GM23338 (cell line): ENCODE results near the gene ZNF418. TPM values are rescaled to one million over a fixed set of nuclear protein-coding genes. Genes with fewer than 3 reads are reported as not detected.

Source experiments
- ATAC-seq: fragments of 200-7000 bp; cut with Tn5 transposase; 3 replicates; pipeline ENCODE4 v1.9.1; 2020
- DNase-seq: peaks from one replicate; pipeline ENCODE4 v3.0.0-alpha.2; 2015; ENCODE audit warnings: low spot score
- H2AFZ ChIP-seq: fragments of 200-600 bp; sonication (generic); 2 replicates; pipeline ENCODE4 v1.8.0; 2016; ENCODE audit warnings: antibody characterized with exemption, mild to moderate bottlenecking, moderate library complexity
- H3F3A ChIP-seq: fragments of 200-600 bp; sonication (generic); replicated peaks from 2 replicates; pipeline ENCODE4 v1.8.0; 2017; ENCODE audit warnings: antibody characterized with exemption, mixed run types, low read depth
- H3K27ac ChIP-seq: fragments of 200-600 bp; sonication (generic); 2 replicates; pipeline ENCODE4 v1.6.1; 2016; ENCODE audit warnings: low read depth
- H3K27me3 ChIP-seq: fragments of 200-600 bp; sonication (generic); 2 replicates; pipeline ENCODE4 v1.8.0; 2016; ENCODE audit warnings: mild to moderate bottlenecking, mixed run types, moderate library complexity; ENCODE audit not compliant: insufficient read depth
- H3K36me3 ChIP-seq: fragments of 200-600 bp; sonication (generic); 2 replicates; pipeline ENCODE4 v1.8.0; 2016; ENCODE audit warnings: mild to moderate bottlenecking; ENCODE audit not compliant: insufficient read depth
- H3K4me1 ChIP-seq: fragments of 200-600 bp; sonication (generic); 2 replicates; pipeline ENCODE4 v1.8.0; 2016; ENCODE audit warnings: mild to moderate bottlenecking, moderate library complexity; ENCODE audit not compliant: insufficient read depth
- H3K4me2 ChIP-seq: fragments of 200-600 bp; sonication (generic); 2 replicates; pipeline ENCODE4 v1.7.1; 2017; ENCODE audit warnings: mixed run types
- H3K4me3 ChIP-seq: fragments of 200-600 bp; sonication (generic); 2 replicates; pipeline ENCODE4 v1.6.1; 2016; ENCODE audit warnings: mixed run types
- H3K79me2 ChIP-seq: fragments of 200-600 bp; sonication (generic); replicated peaks from 2 replicates; pipeline ENCODE4 v1.8.0; 2017; ENCODE audit warnings: mild to moderate bottlenecking; ENCODE audit not compliant: insufficient read depth
- H3K9me2 ChIP-seq: fragments of 200-600 bp; sonication (generic); 2 replicates; pipeline ENCODE4 v1.8.0; 2017; ENCODE audit not compliant: insufficient read depth
- H4K20me1 ChIP-seq: fragments of 200-600 bp; sonication (generic); replicated peaks from 2 replicates; pipeline ENCODE4 v1.8.0; 2017; ENCODE audit warnings: mild to moderate bottlenecking; ENCODE audit not compliant: insufficient read depth
- H3K27ac Mint-ChIP-seq: 2 replicates; pipeline ENCODE4 v1.8.0; 2020; ENCODE audit warnings: inconsistent platforms, mild to moderate bottlenecking, moderate library complexity, mixed read lengths
- H3K27me3 Mint-ChIP-seq: 3 replicates; pipeline ENCODE4 v1.8.0; 2022; ENCODE audit warnings: low read depth, mild to moderate bottlenecking, moderate library complexity, mixed read lengths, inconsistent platforms; ENCODE audit not compliant: insufficient read depth, poor library complexity
- H3K36me3 Mint-ChIP-seq: 3 replicates; pipeline ENCODE4 v1.8.0; 2021; ENCODE audit warnings: low read depth, mild to moderate bottlenecking, inconsistent platforms, moderate library complexity, mixed read lengths
- H3K4me1 Mint-ChIP-seq: 3 replicates; pipeline ENCODE4 v1.8.0; 2020; ENCODE audit warnings: mild to moderate bottlenecking, inconsistent platforms, mixed read lengths
- H3K4me3 Mint-ChIP-seq: 3 replicates; pipeline ENCODE4 v1.8.0; 2021; ENCODE audit warnings: moderate library complexity, mild to moderate bottlenecking, inconsistent platforms, mixed read lengths
- H3K9me3 Mint-ChIP-seq: 3 replicates; pipeline ENCODE4 v1.8.0; 2020; ENCODE audit warnings: moderate library complexity, mild to moderate bottlenecking, inconsistent platforms, mixed read lengths
- CTCF ChIP-seq, 2 experiments: fragments of 200-600 bp in 1 of 2; sonication (generic) in 1 of 2; conservative IDR thresholded peaks; 2 replicates each; pipeline versions ENCODE4 v1.5.1 to v1.6.1; 2016 to 2017; ENCODE audit warnings: antibody characterized with exemption in 2 of 2, low read depth in 2 of 2, mild to moderate bottlenecking in 2 of 2, moderate library complexity in 1 of 2
- JUNB ChIP-seq: IDR thresholded peaks from one replicate; pipeline ENCODE4 v1.6.1; 2016; ENCODE audit warnings: antibody characterized with exemption; ENCODE audit not compliant: unreplicated experiment
- NANOG ChIP-seq: IDR thresholded peaks from 2 replicates; pipeline ENCODE4 v1.6.1; 2016; ENCODE audit warnings: antibody characterized with exemption, borderline replicate concordance
- STAT1 ChIP-seq: IDR thresholded peaks from one replicate; pipeline ENCODE4 v1.6.1; 2016; ENCODE audit warnings: antibody characterized with exemption; ENCODE audit not compliant: unreplicated experiment
- ZNF114 ChIP-seq: fragments of 250-450 bp; sonication (Bioruptor Pico); IDR thresholded peaks from 2 replicates; pipeline ENCODE4 v1.5.0; 2020; ENCODE audit warnings: mild to moderate bottlenecking, moderate library complexity
- ZNF462 ChIP-seq: fragments of 250-450 bp; sonication (Bioruptor Pico); IDR thresholded peaks from 2 replicates; pipeline ENCODE4 v1.5.0; 2020; ENCODE audit warnings: mild to moderate bottlenecking, moderate library complexity
- polyA plus RNA-seq: library from polyadenylated mRNA; unstranded; fragments of >200 nt; fragmentation: Nextera tagmentation; extraction: Ambion mirVana; gene quantifications from 2 replicates; pipeline ENCODE4 v1.2.1, GENCODE V29; 2016
- total RNA-seq: library from RNA; depleted of rRNA; stranded (reverse); fragments of >200 nt; shearing (Covaris generic); gene quantifications from 2 replicates; pipeline ENCODE4 v1.2.3, GENCODE V29; 2014

Gene ZNF418
- total and polyA plus RNA-seq, 2 experiments from 2014 or later = 11.1 to 13.4 TPM

GRCh38 chr19:57954996-57955395 lies 19.8 kb upstream of the ZNF418 start:
- Histone ChIP-seq H3K9me2 (0 out of 2 replicates have a peak, but pooled peaks cover 3% of the 10 kb centered on the region), H3K4me3 (no peak overlapping the region), H3K36me3 (no peaks in the 10 kb centered on the region), H3K4me2 (no peak overlapping the region), H3K27ac (no peak overlapping the region), H2AFZ (no peak overlapping the region), H3K4me1 (no peaks in the 10 kb centered on the region), H3F3A (no peaks in the 10 kb centered on the region), H3K27me3 (no peaks in the 10 kb centered on the region), H3K79me2 (no peaks in the 10 kb centered on the region), H4K20me1 (no peaks in the 10 kb centered on the region)
- DNase-seq = no peak
- H3K27ac Mint-ChIP-seq = no peak overlapping the region
- H3K9me3 Mint-ChIP-seq = peaks cover 78% of the 10 kb centered on the region
- H3K27me3 Mint-ChIP-seq = peaks cover 5% of the 10 kb centered on the region
- H3K36me3 Mint-ChIP-seq = peaks cover 26% of the 10 kb centered on the region
- TF ChIP-seq CTCF (conservative IDR thresholded peaks at IDR 0.05; ENCODE audit: low read depth in 2 of 2) = no peak
- no peak for TF ChIP-seq ZNF462 (CRISPR knock-in tag)
- ATAC-seq = no peak
- H3K4me3 Mint-ChIP-seq = no peak overlapping the region
- H3K4me1 Mint-ChIP-seq = no peaks in the 10 kb centered on the region

GRCh38 chr19:57949702-57950101 lies 14.5 kb upstream of the ZNF418 start:
- no peak overlapping the region for H3K4me3 ChIP-seq
- H3K79me2 ChIP-seq = peaks cover 28% of the 10 kb centered on the region
- H3K4me3 Mint-ChIP-seq = no peak overlapping the region
- DNase-seq = no peak
- no peaks in the 10 kb centered on the region for H3K27me3 ChIP-seq
- H3K27ac Mint-ChIP-seq = no peak overlapping the region
- H3K9me2 ChIP-seq = 0 out of 2 replicates have a peak, but pooled peaks cover 3% of the 10 kb centered on the region
- H3K36me3 ChIP-seq = no peaks in the 10 kb centered on the region
- H3K4me1 ChIP-seq = peaks cover 8% of the 10 kb centered on the region
- peaks cover 14% of the 10 kb centered on the region for H4K20me1 ChIP-seq
- H3K9me3 Mint-ChIP-seq = peaks cover 50% of the 10 kb centered on the region
- H3K27ac ChIP-seq = no peak overlapping the region
- peaks cover 17% of the 10 kb centered on the region for H3K36me3 Mint-ChIP-seq
- H3K4me2 ChIP-seq = no peak overlapping the region
- no peak for ATAC-seq
- no peaks in the 10 kb centered on the region for H3F3A ChIP-seq
- H3K27me3 Mint-ChIP-seq = peaks cover 9% of the 10 kb centered on the region
- peaks cover 12% of the 10 kb centered on the region for H3K4me1 Mint-ChIP-seq
- H2AFZ ChIP-seq = no peak overlapping the region
- no peak for TF ChIP-seq NANOG
- TF ChIP-seq JUNB = no peak
- TF ChIP-seq ZNF114 (CRISPR knock-in tag) = no peak
- no peak for TF ChIP-seq STAT1
